WERI-Rb-1 (cell line): ENCODE data around the gene ASCL4.

Experiments used
- DNase-seq: peaks from one replicate; pipeline ENCODE4 v3.0.0-alpha.2; 2020
- H3K27ac ChIP-seq: fragments of 250-450 bp; sonication (Bioruptor Pico); 2 replicates; pipeline ENCODE4 v1.5.1; 2020; ENCODE audit warnings: mild to moderate bottlenecking, moderate library complexity
- H3K27me3 ChIP-seq: fragments of 250-450 bp; sonication (Bioruptor Pico); 2 replicates; pipeline ENCODE4 v1.5.1; 2021; ENCODE audit warnings: mild to moderate bottlenecking, low read depth, moderate library complexity; ENCODE audit not compliant: insufficient read depth, severe bottlenecking
- H3K36me3 ChIP-seq: fragments of 250-450 bp; sonication (Bioruptor Pico); 2 replicates; pipeline ENCODE4 v1.5.1; 2020; ENCODE audit warnings: mild to moderate bottlenecking, moderate library complexity
- H3K4me3 ChIP-seq: 2 replicates; pipeline ENCODE4 v1.5.1; 2011; ENCODE audit warnings: low read depth, mild to moderate bottlenecking, control low read depth, low read length
- H3K9me3 ChIP-seq: fragments of 250-450 bp; sonication (Bioruptor Pico); 2 replicates; pipeline ENCODE4 v1.5.1; 2021; ENCODE audit warnings: mild to moderate bottlenecking, moderate library complexity; ENCODE audit not compliant: severe bottlenecking
- CTCF ChIP-seq: IDR thresholded peaks from 2 replicates; pipeline ENCODE4 v1.5.1; 2011; ENCODE audit warnings: low read depth, mild to moderate bottlenecking, control low read depth, inconsistent platforms, low read length

ASCL4 gene

GRCh38 chr12:107760207-107760808, 14.2 kb upstream of the ASCL4 start:
- H3K9me3 ChIP-seq, result no peaks in the 10 kb centered on the region
- H3K27ac ChIP-seq, result peak overlapping the region; percentile 62
- no peak for TF ChIP-seq CTCF
- no peak for DNase-seq
- peaks cover 36% of the 10 kb centered on the region for H3K36me3 ChIP-seq
- peaks cover 10% of the 10 kb centered on the region for H3K27me3 ChIP-seq
- H3K4me3 ChIP-seq, result peak overlapping the region; percentile 91

GRCh38 chr12:107760809-107761501, 13.5 kb upstream of the ASCL4 start, which contains the start of gene PRDM4:
TSS of gene PRDM4 (minus strand) at chr12:107761137. CDS start at chr12:107760515, 622 bp downstream.
- DNase-seq, result peak; percentile 91
- Histone ChIP-seq H3K4me3 (peak within 1 kb of the TSS; percentile 91), H3K27ac (peak within 1 kb of the TSS; percentile 62), H3K36me3 (peaks cover 29% of the 10 kb centered on the region), H3K9me3 (no peaks in the 10 kb centered on the region), H3K27me3 (peaks cover 10% of the 10 kb centered on the region)
- TF ChIP-seq CTCF, result peak; percentile 39

- TF ChIP-seq CTCF, result no peak
- H3K4me3 ChIP-seq, result peak overlapping the region; percentile 49
- H3K36me3 ChIP-seq, result peaks cover 26% of the 10 kb centered on the region
- H3K27me3 ChIP-seq, result peaks cover 10% of the 10 kb centered on the region
- DNase-seq, result no peak
- no peak overlapping the region for H3K27ac ChIP-seq
- no peaks in the 10 kb centered on the region for H3K9me3 ChIP-seq
Measured at GRCh38 chr12:107761502-107761904, 13.0 kb upstream of the ASCL4 start.

GRCh38 chr12:107762874-107763273, 11.6 kb upstream of the ASCL4 start:
- TF ChIP-seq CTCF, result no peak
- Histone ChIP-seq H3K27me3 (peaks cover 17% of the 10 kb centered on the region), H3K36me3 (peaks cover 12% of the 10 kb centered on the region), H3K4me3 (no peak overlapping the region), H3K9me3 (no peaks in the 10 kb centered on the region), H3K27ac (no peak overlapping the region)
- DNase-seq, result no peak

- Histone ChIP-seq H3K36me3 (no peaks in the 10 kb centered on the region), H3K27me3 (peaks cover 21% of the 10 kb centered on the region), H3K4me3 (no peak overlapping the region), H3K27ac (no peak overlapping the region), H3K9me3 (no peaks in the 10 kb centered on the region)
- TF ChIP-seq CTCF, result no peak
- DNase-seq, result no peak
Measured at GRCh38 chr12:107764626-107765025, 9.9 kb upstream of the ASCL4 start.
